Coronary artery (tissue), 2 donors: ENCODE results near the gene MRPL50.

Experiments
- DNase-seq: peaks from one replicate; pipeline ENCODE4 v3.0.0-alpha.2; 2017; ENCODE audit warnings: low spot score
- H3K27ac ChIP-seq, 2 donors: fragments of 200-600 bp; sonication (generic); one replicate each; pipeline ENCODE4 v1.5.1; 2016 to 2019
- H3K4me3 ChIP-seq: fragments of 200-600 bp; sonication (generic); 2 replicates; pipeline ENCODE4 v1.5.1; 2016; ENCODE audit warnings: mild to moderate bottlenecking, moderate library complexity
- CTCF ChIP-seq: fragments of 200-600 bp; sonication (generic); IDR thresholded peaks from one replicate; pipeline ENCODE4 v1.5.1; 2019; ENCODE audit warnings: antibody characterized with exemption

MRPL50 gene

GRCh38 chr9:101381118-101381517 is 17.3 kb downstream of the MRPL50 start:
- Histone ChIP-seq H3K27ac (no peak overlapping the region), H3K4me3 (no peak overlapping the region)
- no peak for DNase-seq
- no peak for TF ChIP-seq CTCF

GRCh38 chr9:101380295-101380694 is 18.1 kb downstream of the MRPL50 start:
- no peak for TF ChIP-seq CTCF
- H3K4me3 ChIP-seq = no peak overlapping the region
- H3K27ac ChIP-seq = no peak overlapping the region
- DNase-seq = no peak

- no peak for DNase-seq
- no peak for TF ChIP-seq CTCF
- Histone ChIP-seq H3K4me3 (no peak overlapping the region), H3K27ac (no peak overlapping the region)
These were observed 22.1 kb downstream of the MRPL50 start for GRCh38 chr9:101376111-101376848.

- H3K4me3 ChIP-seq = no peak overlapping the region
- no peak overlapping the region for H3K27ac ChIP-seq
- DNase-seq = no peak
- no peak for TF ChIP-seq CTCF
These were observed 22.9 kb downstream of the MRPL50 start for GRCh38 chr9:101375546-101375945.

GRCh38 chr9:101372327-101373118 is 25.9 kb downstream of the MRPL50 start:
- Histone ChIP-seq H3K27ac (no peak overlapping the region), H3K4me3 (no peak overlapping the region)
- DNase-seq = no peak
- TF ChIP-seq CTCF = no peak

- no peak for DNase-seq
- no peak for TF ChIP-seq CTCF
These were observed 26.6 kb downstream of the MRPL50 start for GRCh38 chr9:101371813-101372212.

More at GRCh38 chr9:101371813-101372212, 26.6 kb downstream of the MRPL50 start:
- no peak overlapping the region for H3K27ac ChIP-seq
- no peak overlapping the region for H3K4me3 ChIP-seq
